Astrocyte (in vitro differentiated cells and primary cell): ENCODE measurements around the gene TANGO2. TPM values are rescaled to one million over a fixed set of nuclear protein-coding genes. Genes with fewer than 3 reads are reported as not detected.

Experiments used
- DNase-seq: peaks from one replicate; pipeline ENCODE4 v3.0.0-alpha.2; 2010; ENCODE audit warnings: low read depth
- FAIRE-seq: peaks from 2 replicates; lab custom pipeline; 2011; peaks lifted over from hg19 to GRCh38; lab: Jason Lieb, UNC
- H2AFZ ChIP-seq: 2 replicates; pipeline ENCODE4 v1.6.0; 2012; ENCODE audit warnings: low read depth, low read length, inconsistent platforms
- H3K27ac ChIP-seq: 2 replicates; pipeline ENCODE4 v1.5.1; 2011; ENCODE audit warnings: low read depth, low read length, inconsistent platforms
- H3K27me3 ChIP-seq: 2 replicates; pipeline ENCODE4 v1.6.0; 2011; ENCODE audit warnings: low read length, inconsistent platforms; ENCODE audit not compliant: insufficient read depth
- H3K36me3 ChIP-seq: 2 replicates; pipeline ENCODE4 v1.5.1; 2011; ENCODE audit warnings: low read length, inconsistent platforms; ENCODE audit not compliant: insufficient read depth
- H3K4me1 ChIP-seq: 2 replicates; pipeline ENCODE4 v1.5.1; 2011; ENCODE audit warnings: low read length, inconsistent platforms; ENCODE audit not compliant: insufficient read depth
- H3K4me2 ChIP-seq: 2 replicates; pipeline ENCODE4 v1.6.0; 2012; ENCODE audit warnings: low read length, inconsistent platforms
- H3K4me3 ChIP-seq: 2 replicates; pipeline ENCODE4 v1.5.1; 2011; ENCODE audit warnings: low read depth, mild to moderate bottlenecking, low read length, inconsistent platforms; ENCODE audit not compliant: insufficient read depth
- H3K79me2 ChIP-seq: 2 replicates; pipeline ENCODE4 v1.6.0; 2012; ENCODE audit warnings: mild to moderate bottlenecking, low read length, inconsistent platforms; ENCODE audit not compliant: insufficient read depth
- H3K9ac ChIP-seq: 2 replicates; pipeline ENCODE4 v1.6.0; 2012; ENCODE audit warnings: mild to moderate bottlenecking, low read length, inconsistent platforms
- H3K9me3 ChIP-seq: 2 replicates; pipeline ENCODE4 v1.5.1; 2012; ENCODE audit warnings: low read depth, mild to moderate bottlenecking, low read length, inconsistent platforms; ENCODE audit not compliant: insufficient read depth
- H4K20me1 ChIP-seq: 2 replicates; pipeline ENCODE4 v1.6.0; 2012; ENCODE audit warnings: low read length, inconsistent platforms; ENCODE audit not compliant: insufficient read depth
- H3K27ac Mint-ChIP-seq: one replicate; pipeline ENCODE4 v1.8.0; 2021; ENCODE audit warnings: mild to moderate bottlenecking, mixed read lengths; ENCODE audit not compliant: unreplicated experiment
- H3K27me3 Mint-ChIP-seq: one replicate; pipeline ENCODE4 v1.8.0; 2021; ENCODE audit warnings: low read depth, mixed read lengths; ENCODE audit not compliant: unreplicated experiment
- H3K36me3 Mint-ChIP-seq: one replicate; pipeline ENCODE4 v1.8.0; 2021; ENCODE audit warnings: low read depth, mixed read lengths; ENCODE audit not compliant: unreplicated experiment
- H3K4me1 Mint-ChIP-seq: one replicate; pipeline ENCODE4 v1.8.0; 2021; ENCODE audit warnings: low read depth, mixed read lengths; ENCODE audit not compliant: unreplicated experiment
- H3K4me3 Mint-ChIP-seq: one replicate; pipeline ENCODE4 v1.8.0; 2021; ENCODE audit warnings: mild to moderate bottlenecking, moderate library complexity, mixed read lengths; ENCODE audit not compliant: unreplicated experiment
- H3K9me3 Mint-ChIP-seq: one replicate; pipeline ENCODE4 v1.8.0; 2021; ENCODE audit warnings: mild to moderate bottlenecking, mixed read lengths; ENCODE audit not compliant: unreplicated experiment
- EZH2 ChIP-seq: IDR thresholded peaks from 2 replicates; pipeline ENCODE4 v1.6.1; 2012; ENCODE audit warnings: mild to moderate bottlenecking, low read length, inconsistent platforms; ENCODE audit not compliant: insufficient read depth
- total RNA-seq: library from RNA; stranded (reverse); gene quantifications from 2 replicates; pipeline ENCODE4 v1.2.1, GENCODE V29; 2021
- TF ChIP-seq, protein P1 (sequence below): IDR thresholded peaks from 2 replicates; pipeline ENCODE4 v1.5.1; 2011; ENCODE audit warnings: low read depth, mild to moderate bottlenecking, inconsistent platforms, low read length, moderate library complexity; ENCODE audit not compliant: insufficient read depth

TANGO2 gene
- total RNA-seq, 1 donor from 2014 or later = 28.0 TPM

DNA sequence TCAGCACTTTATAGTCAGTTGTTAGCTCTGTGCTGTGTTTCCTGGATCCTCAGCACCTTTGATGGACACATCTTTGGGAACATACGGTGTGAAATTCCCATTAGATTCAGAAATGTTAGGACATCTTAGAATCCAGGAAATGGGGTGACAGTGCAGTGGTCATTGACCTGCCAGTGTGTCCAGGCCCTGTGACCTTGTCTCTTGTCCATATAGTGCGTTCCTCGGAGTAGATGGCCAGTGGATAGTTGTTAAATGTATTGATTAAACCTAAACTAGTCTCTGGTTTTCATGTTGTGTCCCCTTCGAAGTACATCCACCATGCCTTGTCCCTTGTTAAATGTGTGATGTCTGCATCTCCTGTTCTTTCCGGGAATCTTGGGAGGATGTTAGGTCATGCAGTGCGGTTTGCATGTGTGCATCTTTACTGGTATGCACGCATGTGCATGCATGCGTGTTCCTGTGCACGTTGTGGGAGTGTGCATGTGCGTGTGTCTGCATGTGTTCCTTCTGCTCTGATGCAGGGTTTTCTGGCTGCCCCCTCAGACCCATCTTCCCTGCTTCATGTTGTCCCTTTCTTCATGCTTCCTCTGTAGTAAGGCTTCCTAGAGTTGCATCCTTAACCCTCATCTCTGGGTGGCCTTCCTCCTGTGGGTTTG lies 63.1 kb downstream of the TANGO2 start:
- peak overlapping the region; percentile 17 for H3K9ac ChIP-seq
- peaks cover 17% of the 10 kb centered on the region for H3K4me1 ChIP-seq
- no peaks in the 10 kb centered on the region for H3K9me3 ChIP-seq
- no peaks in the 10 kb centered on the region for H3K27me3 ChIP-seq
- Mint-ChIP-seq H3K4me3 (no peak overlapping the region), H3K4me1 (peaks cover 32% of the 10 kb centered on the region), H3K9me3 (no peaks in the 10 kb centered on the region), H3K36me3 (peaks cover 15% of the 10 kb centered on the region), H3K27me3 (no peaks in the 10 kb centered on the region), H3K27ac (no peak overlapping the region)
- peaks cover 24% of the 10 kb centered on the region for H3K36me3 ChIP-seq
- DNase-seq (no peak), FAIRE-seq (no peak)
- H3K79me2 ChIP-seq = peaks cover 86% of the 10 kb centered on the region
- no peak overlapping the region for H2AFZ ChIP-seq
- no peak overlapping the region for H3K27ac ChIP-seq
- peak overlapping the region; percentile 46 for H3K4me2 ChIP-seq
- TF ChIP-seq, protein P1, sequence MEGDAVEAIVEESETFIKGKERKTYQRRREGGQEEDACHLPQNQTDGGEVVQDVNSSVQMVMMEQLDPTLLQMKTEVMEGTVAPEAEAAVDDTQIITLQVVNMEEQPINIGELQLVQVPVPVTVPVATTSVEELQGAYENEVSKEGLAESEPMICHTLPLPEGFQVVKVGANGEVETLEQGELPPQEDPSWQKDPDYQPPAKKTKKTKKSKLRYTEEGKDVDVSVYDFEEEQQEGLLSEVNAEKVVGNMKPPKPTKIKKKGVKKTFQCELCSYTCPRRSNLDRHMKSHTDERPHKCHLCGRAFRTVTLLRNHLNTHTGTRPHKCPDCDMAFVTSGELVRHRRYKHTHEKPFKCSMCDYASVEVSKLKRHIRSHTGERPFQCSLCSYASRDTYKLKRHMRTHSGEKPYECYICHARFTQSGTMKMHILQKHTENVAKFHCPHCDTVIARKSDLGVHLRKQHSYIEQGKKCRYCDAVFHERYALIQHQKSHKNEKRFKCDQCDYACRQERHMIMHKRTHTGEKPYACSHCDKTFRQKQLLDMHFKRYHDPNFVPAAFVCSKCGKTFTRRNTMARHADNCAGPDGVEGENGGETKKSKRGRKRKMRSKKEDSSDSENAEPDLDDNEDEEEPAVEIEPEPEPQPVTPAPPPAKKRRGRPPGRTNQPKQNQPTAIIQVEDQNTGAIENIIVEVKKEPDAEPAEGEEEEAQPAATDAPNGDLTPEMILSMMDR = no peak
- TF ChIP-seq EZH2 = no peak
- H3K4me3 ChIP-seq = no peak overlapping the region
- H4K20me1 ChIP-seq = peaks cover 77% of the 10 kb centered on the region

DNA sequence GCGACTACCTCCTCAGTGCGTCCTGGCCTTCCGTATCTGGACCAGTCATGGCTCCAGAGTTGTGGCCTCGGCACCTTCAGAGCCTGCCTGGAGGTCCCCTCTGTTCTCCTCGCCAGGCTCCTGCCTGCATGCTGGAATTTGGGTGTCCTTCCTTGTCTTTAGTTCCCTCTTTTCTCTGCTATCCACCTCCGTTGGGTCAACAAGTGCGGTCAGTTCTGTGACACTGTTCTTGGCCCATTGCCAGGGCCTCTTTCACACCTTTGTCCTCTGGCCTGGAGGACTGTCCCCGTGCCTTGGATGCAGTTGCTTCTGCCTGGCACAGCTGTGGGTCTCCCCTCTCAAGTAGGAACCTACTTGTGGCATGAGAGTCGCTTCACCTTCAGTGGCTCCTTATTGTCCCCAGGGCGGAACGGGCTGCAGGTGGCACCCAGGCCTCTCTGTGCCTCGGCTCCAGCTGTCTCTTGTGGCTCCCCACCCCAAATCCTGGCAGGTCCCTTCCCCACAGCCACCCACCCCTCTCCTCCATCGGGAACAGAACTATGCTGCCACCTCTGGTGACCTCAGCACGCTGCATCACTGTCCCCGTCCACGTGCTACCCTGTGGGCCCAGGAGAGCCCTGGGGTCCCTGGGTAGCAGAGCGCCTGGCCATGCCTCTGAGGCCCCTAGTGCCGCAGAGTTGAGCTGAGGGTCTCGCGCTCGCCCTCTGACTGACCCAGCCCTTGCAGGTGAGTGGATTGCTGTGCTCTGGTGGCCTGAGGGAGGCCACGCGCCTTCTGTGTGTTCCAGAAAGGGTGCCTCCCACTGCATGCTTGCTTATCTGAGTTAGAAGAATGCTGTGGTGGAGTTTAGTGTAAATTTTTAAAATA lies 63.9 kb downstream of the TANGO2 start:
- H3K4me2 ChIP-seq = peak overlapping the region; percentile 46
- peaks cover 30% of the 10 kb centered on the region for H3K36me3 ChIP-seq
- H3K4me3 ChIP-seq = no peak overlapping the region
- no peak overlapping the region for H2AFZ ChIP-seq
- no peak overlapping the region for H3K27ac Mint-ChIP-seq
- H3K9me3 Mint-ChIP-seq = no peaks in the 10 kb centered on the region
- no peak for TF ChIP-seq EZH2
- TF ChIP-seq, protein P1 = peak; percentile 6
- peak overlapping the region; percentile 66 for H3K4me3 Mint-ChIP-seq
- peaks cover 18% of the 10 kb centered on the region for H3K36me3 Mint-ChIP-seq
- no peak overlapping the region for H3K27ac ChIP-seq
- peaks cover 84% of the 10 kb centered on the region for H4K20me1 ChIP-seq
- H3K9me3 ChIP-seq = no peaks in the 10 kb centered on the region
- DNase-seq = no peak
- peaks cover 31% of the 10 kb centered on the region for H3K4me1 Mint-ChIP-seq
- H3K27me3 ChIP-seq = no peaks in the 10 kb centered on the region
- no peaks in the 10 kb centered on the region for H3K27me3 Mint-ChIP-seq
- no peak overlapping the region for H3K9ac ChIP-seq
- FAIRE-seq = no peak
- H3K4me1 ChIP-seq = peaks cover 17% of the 10 kb centered on the region
- peaks cover 93% of the 10 kb centered on the region for H3K79me2 ChIP-seq
